ENCODE measurements around the gene TMEM59L.

- TF ChIP-seq FOXK2 (IDR thresholded peaks at IDR 0.05) (no peak), IRF3 (IDR thresholded peaks at IDR 0.05) (no peak), TARDBP (IDR thresholded peaks at IDR 0.05; ENCODE audit: borderline replicate concordance) (no peak), SIN3A (IDR thresholded peaks at IDR 0.05; ENCODE audit: low read depth, low read length) (no peak), SREBF1 (IDR thresholded peaks at IDR 0.05; ENCODE audit: low read length) (no peak), POLR2A (IDR thresholded peaks at IDR 0.05; ENCODE audit: low read depth, low read length) (no peak), BCL11A (IDR thresholded peaks at IDR 0.05; ENCODE audit: low read depth, low read length) (no peak), RAD21 (IDR thresholded peaks at IDR 0.05; ENCODE audit: insufficient read depth, low read depth, low read length) (no peak), GABPA (IDR thresholded peaks at IDR 0.05; ENCODE audit: low read depth) (no peak), USF1 (IDR thresholded peaks at IDR 0.05; ENCODE audit: borderline replicate concordance, extremely low read length, insufficient read depth, low read depth, low read length) (no peak)
- TF ChIP-seq, protein P1, sequence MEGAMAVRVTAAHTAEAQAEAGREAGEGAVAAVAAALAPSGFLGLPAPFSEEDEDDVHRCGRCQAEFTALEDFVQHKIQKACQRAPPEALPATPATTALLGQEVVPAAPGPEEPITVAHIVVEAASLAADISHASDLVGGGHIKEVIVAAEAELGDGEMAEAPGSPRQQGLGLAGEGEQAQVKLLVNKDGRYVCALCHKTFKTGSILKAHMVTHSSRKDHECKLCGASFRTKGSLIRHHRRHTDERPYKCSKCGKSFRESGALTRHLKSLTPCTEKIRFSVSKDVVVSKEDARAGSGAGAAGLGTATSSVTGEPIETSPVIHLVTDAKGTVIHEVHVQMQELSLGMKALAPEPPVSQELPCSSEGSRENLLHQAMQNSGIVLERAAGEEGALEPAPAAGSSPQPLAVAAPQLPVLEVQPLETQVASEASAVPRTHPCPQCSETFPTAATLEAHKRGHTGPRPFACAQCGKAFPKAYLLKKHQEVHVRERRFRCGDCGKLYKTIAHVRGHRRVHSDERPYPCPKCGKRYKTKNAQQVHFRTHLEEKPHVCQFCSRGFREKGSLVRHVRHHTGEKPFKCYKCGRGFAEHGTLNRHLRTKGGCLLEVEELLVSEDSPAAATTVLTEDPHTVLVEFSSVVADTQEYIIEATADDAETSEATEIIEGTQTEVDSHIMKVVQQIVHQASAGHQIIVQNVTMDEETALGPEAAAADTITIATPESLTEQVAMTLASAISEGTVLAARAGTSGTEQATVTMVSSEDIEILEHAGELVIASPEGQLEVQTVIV (IDR thresholded peaks at IDR 0.05; ENCODE audit: borderline replicate concordance, partially characterized antibody), result no peak
Measured at GRCh38 chr19:18648973-18649315, 36.3 kb downstream of the TMEM59L start.
